NCI-H2081 treated with DMSO at 0.1 percent for 48 hours (cell line): Measurements from ENCODE around the gene NCKAP5L.
"Not testable (repeated sequence)": the region's sequence is repeated elsewhere in the genome, so short reads cannot be mapped to it uniquely, and the experiment has no call there.

ENCODE experiments used
- DNase-seq: peaks from one replicate; lab custom pipeline; 2025; lab: John Stamatoyannopoulos, UW

The NCKAP5L gene

GRCh38 chr12:49777341-49777740 is 50.9 kb downstream of the NCKAP5L start:
- no peak for DNase-seq

- no peak for DNase-seq
Measured at GRCh38 chr12:49776858-49777257, 51.4 kb downstream of the NCKAP5L start.

DNA sequence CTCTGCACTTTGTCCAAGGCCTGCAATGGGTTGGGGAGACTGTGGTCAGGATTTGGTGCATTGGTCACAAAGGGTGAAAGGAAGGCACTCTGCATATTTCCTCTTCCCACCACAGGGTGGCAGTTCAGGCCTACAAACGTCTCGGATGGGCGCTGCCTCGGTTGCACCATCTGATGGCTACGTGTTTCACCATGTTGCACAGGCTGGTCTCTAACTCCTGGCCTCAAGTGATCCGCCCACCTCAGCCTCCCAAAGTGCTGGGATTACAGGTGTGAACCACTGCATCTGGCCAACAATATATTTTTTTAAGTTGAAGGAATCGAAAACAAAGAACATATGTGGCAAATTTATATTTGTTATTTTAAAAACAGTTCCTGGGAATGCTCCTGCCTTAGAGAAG is 51.8 kb downstream of the NCKAP5L start:
- peak; percentile 21 for DNase-seq

DNA sequence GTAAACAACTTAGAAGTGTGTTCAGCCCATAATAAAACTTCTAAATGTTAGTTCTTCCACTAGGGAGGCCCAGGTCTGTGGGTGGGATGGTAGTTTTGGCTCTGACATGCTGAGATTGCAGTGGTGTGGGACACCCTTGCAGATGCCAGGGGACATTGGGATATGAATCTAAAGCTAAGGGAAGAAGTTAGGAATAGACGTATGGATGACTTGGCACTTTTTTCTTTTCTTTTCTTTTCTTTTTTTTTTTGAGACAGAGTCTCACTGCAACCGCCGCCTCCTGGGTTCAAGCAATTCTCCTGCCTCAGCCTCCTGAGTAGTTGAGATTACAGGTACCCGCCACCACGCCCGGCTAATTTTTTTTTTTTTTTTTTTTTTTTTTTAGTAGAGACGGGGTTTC is 55.1 kb downstream of the NCKAP5L start:
- DNase-seq: not testable (repeated sequence)

GRCh38 chr12:49767333-49767732 is 60.9 kb downstream of the NCKAP5L start:
- DNase-seq: no peak

GRCh38 chr12:49766115-49766455 is 62.1 kb downstream of the NCKAP5L start:
- no peak for DNase-seq

DNA sequence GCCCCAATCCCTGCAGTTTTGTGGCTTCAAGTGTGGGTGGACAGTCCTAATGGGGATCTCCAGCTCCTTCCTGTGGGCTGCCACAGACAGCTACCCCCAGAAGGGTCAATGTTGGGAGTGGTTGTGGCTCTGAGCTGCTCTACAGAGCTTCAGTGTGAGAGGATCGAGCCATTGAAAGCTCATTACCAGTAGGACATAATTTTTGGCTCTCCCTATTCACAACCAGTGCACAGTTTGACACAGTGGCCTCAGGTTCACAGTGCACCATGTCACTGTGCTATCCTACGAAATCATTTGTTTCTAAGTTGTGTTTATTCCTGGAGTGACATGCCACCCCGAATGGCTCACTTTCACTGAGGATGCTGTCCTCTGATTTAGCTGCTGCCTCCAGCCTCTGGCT is 64.1 kb downstream of the NCKAP5L start:
- no peak for DNase-seq

GRCh38 chr12:49763006-49763591 is 65.1 kb downstream of the NCKAP5L start:
- DNase-seq: no peak

GRCh38 chr12:49762468-49762847 is 65.8 kb downstream of the NCKAP5L start:
- no peak for DNase-seq

- no peak for DNase-seq
Measured at GRCh38 chr12:49761677-49762467, 66.3 kb downstream of the NCKAP5L start.

- no peak for DNase-seq
Measured at GRCh38 chr12:49750996-49751393, 77.2 kb downstream of the NCKAP5L start.

- no peak for DNase-seq
Measured at GRCh38 chr12:49750027-49750995, 77.9 kb downstream of the NCKAP5L start.

GRCh38 chr12:49748800-49749199 is 79.4 kb downstream of the NCKAP5L start:
- DNase-seq: no peak

- no peak for DNase-seq
Measured at GRCh38 chr12:49748306-49748705, 79.9 kb downstream of the NCKAP5L start.

GRCh38 chr12:49744363-49744885 is 83.8 kb downstream of the NCKAP5L start:
- no peak for DNase-seq

GRCh38 chr12:49741882-49742620 is 86.2 kb downstream of the NCKAP5L start:
- peak; percentile 14 for DNase-seq
